Liver (tissue), 9 donors: ENCODE results near the gene KRTAP25-1. TPM values are rescaled to one million over a fixed set of nuclear protein-coding genes. Genes with fewer than 3 reads are reported as not detected.

Experiments used
- DNase-seq: peaks from one replicate; pipeline ENCODE4 v3.0.0-alpha.2; 2017; ENCODE audit warnings: low spot score
- H3K27ac ChIP-seq, 2 donors: one replicate each; pipeline ENCODE4 v1.7.0; 2013; ENCODE audit warnings: inconsistent platforms in 2 of 2, low read length in 2 of 2, control low read depth in 1 of 2, low read depth in 1 of 2, mild to moderate bottlenecking in 1 of 2
- H3K27me3 ChIP-seq, 4 donors: one replicate each; pipeline versions ENCODE4 v1.6.1 to v1.7.0; 2013; ENCODE audit warnings: low read length in 3 of 4, inconsistent platforms in 1 of 4, mild to moderate bottlenecking in 1 of 4, moderate library complexity in 1 of 4; ENCODE audit not compliant: control insufficient read depth in 4 of 4, insufficient read depth in 4 of 4
- H3K36me3 ChIP-seq, 4 donors: one replicate each; pipeline versions ENCODE4 v1.6.1 to v1.7.0; 2013; ENCODE audit warnings: low read length in 3 of 4, mild to moderate bottlenecking in 3 of 4, low read depth in 1 of 4, moderate library complexity in 1 of 4; ENCODE audit not compliant: control insufficient read depth in 4 of 4, insufficient read depth in 3 of 4
- H3K4me1 ChIP-seq, 4 donors: one replicate each; pipeline versions ENCODE4 v1.6.1 to v1.7.0; 2013; ENCODE audit warnings: low read length in 3 of 4, mild to moderate bottlenecking in 3 of 4, moderate library complexity in 1 of 4; ENCODE audit not compliant: control insufficient read depth in 4 of 4, insufficient read depth in 4 of 4
- H3K4me3 ChIP-seq, 3 donors: one replicate each; pipeline versions ENCODE4 v1.6.1 to v1.7.0; 2013; ENCODE audit warnings: low read length in 3 of 3, control low read depth in 1 of 3, low read depth in 1 of 3, mild to moderate bottlenecking in 1 of 3
- H3K9ac ChIP-seq, 2 donors: one replicate each; pipeline ENCODE4 v1.7.0; 2013; ENCODE audit warnings: low read length in 2 of 2, mild to moderate bottlenecking in 2 of 2, moderate library complexity in 2 of 2, control low read depth in 1 of 2, low read depth in 1 of 2
- H3K9me3 ChIP-seq, 4 donors: one replicate each; pipeline versions ENCODE4 v1.6.1 to v1.7.0; 2013; ENCODE audit warnings: low read length in 3 of 4; ENCODE audit not compliant: control insufficient read depth in 4 of 4
- ATF3 ChIP-seq: IDR thresholded peaks from 2 replicates; pipeline ENCODE4 v1.6.1; 2016; ENCODE audit warnings: antibody characterized with exemption
- EGR1 ChIP-seq, 2 donors: IDR thresholded peaks; 2 replicates each; pipeline ENCODE4 v1.6.1; 2016 to 2018; ENCODE audit warnings: antibody characterized with exemption in 2 of 2, low read depth in 2 of 2
- FOXA1 ChIP-seq: IDR thresholded peaks from 2 replicates; pipeline ENCODE4 v1.6.1; 2016; ENCODE audit warnings: antibody characterized with exemption
- FOXA2 ChIP-seq: IDR thresholded peaks from 2 replicates; pipeline ENCODE4 v1.6.1; 2016; ENCODE audit warnings: antibody characterized with exemption
- GABPA ChIP-seq, 2 donors: IDR thresholded peaks in 1 of 2; conservative IDR thresholded peaks in 1 of 2; 2 replicates each; pipeline ENCODE4 v1.6.1; 2016; ENCODE audit warnings: antibody characterized with exemption in 2 of 2, mild to moderate bottlenecking in 1 of 2, moderate library complexity in 1 of 2
- HNF4A ChIP-seq, 2 donors: conservative IDR thresholded peaks; 2 replicates each; pipeline ENCODE4 v1.6.1; 2016; ENCODE audit warnings: antibody characterized with exemption in 2 of 2, mild to moderate bottlenecking in 2 of 2
- HNF4G ChIP-seq: IDR thresholded peaks from 2 replicates; pipeline ENCODE4 v1.6.1; 2016; ENCODE audit warnings: antibody characterized with exemption
- JUND ChIP-seq, 2 donors: IDR thresholded peaks; 2 replicates each; pipeline ENCODE4 v1.6.1; 2016; ENCODE audit warnings: antibody characterized with exemption in 2 of 2
- MAX ChIP-seq: IDR thresholded peaks from 2 replicates; pipeline ENCODE4 v1.6.1; 2016; ENCODE audit warnings: antibody characterized with exemption
- NR2F2 ChIP-seq: IDR thresholded peaks from 2 replicates; pipeline ENCODE4 v1.6.1; 2016; ENCODE audit warnings: antibody characterized with exemption
- RAD21 ChIP-seq, 2 donors: IDR thresholded peaks; 2 replicates each; pipeline ENCODE4 v1.6.1; 2016; ENCODE audit warnings: antibody characterized with exemption in 2 of 2, mild to moderate bottlenecking in 2 of 2
- REST ChIP-seq: IDR thresholded peaks from 2 replicates; pipeline ENCODE4 v1.6.1; 2016; ENCODE audit warnings: antibody characterized with exemption, mild to moderate bottlenecking
- RXRA ChIP-seq, 2 donors: IDR thresholded peaks; 2 replicates each; pipeline ENCODE4 v1.6.1; 2017 to 2018; ENCODE audit warnings: antibody characterized with exemption in 2 of 2, mild to moderate bottlenecking in 1 of 2
- SP1 ChIP-seq: IDR thresholded peaks from 2 replicates; pipeline ENCODE4 v1.6.1; 2018; ENCODE audit warnings: antibody characterized with exemption, mild to moderate bottlenecking
- TAF1 ChIP-seq: conservative IDR thresholded peaks from 2 replicates; pipeline ENCODE4 v1.6.1; 2016; ENCODE audit warnings: antibody characterized with exemption, mild to moderate bottlenecking
- YY1 ChIP-seq: IDR thresholded peaks from 2 replicates; pipeline ENCODE4 v1.6.1; 2016; ENCODE audit warnings: antibody characterized with exemption, mild to moderate bottlenecking
- ZBTB33 ChIP-seq: IDR thresholded peaks from 2 replicates; pipeline ENCODE4 v1.6.1; 2016; ENCODE audit warnings: antibody characterized with exemption
- WGBS: extraction: QIAGEN DNeasy Blood & Tissue Kit; methylation state at CpG from one replicate; pipeline ENCODE4 v1.1.7; 2013; 5-methylcytosine and 5-hydroxymethylcytosine counted together
- polyA plus RNA-seq, 2 donors: library from polyadenylated mRNA; stranded (reverse) in 1 of 2; unstranded in 1 of 2; fragments of 200-250 nt in 1 of 2; fragments of >200 nt in 1 of 2; fragmentation: Nextera tagmentation in 1 of 2; extraction: Ambion mirVana in 1 of 2; gene quantifications; one replicate each; pipeline versions ENCODE4 v1.2.1 to v1.2.3, GENCODE V29; 2013 to 2015
- total RNA-seq, 2 donors: library from RNA; depleted of rRNA; stranded (reverse); fragments of >200 nt; gene quantifications; one replicate each; pipeline ENCODE4 v1.2.3, GENCODE V29; 2014
- TF ChIP-seq, protein P1 (sequence below): fragments of 150-350 bp; IDR thresholded peaks from 2 replicates; pipeline ENCODE4 v1.5.1; 2017; ENCODE audit warnings: improper control_type of control experiment, low read depth, low read length; ENCODE audit not compliant: missing input control
- donor health status: healthy.
- donor health status: healthy.
- donor health status: healthy.
- donor health status: healthy.
- donor health status: healthy.

The KRTAP25-1 gene
- total and polyA plus RNA-seq, 4 donors, result not detected

DNA sequence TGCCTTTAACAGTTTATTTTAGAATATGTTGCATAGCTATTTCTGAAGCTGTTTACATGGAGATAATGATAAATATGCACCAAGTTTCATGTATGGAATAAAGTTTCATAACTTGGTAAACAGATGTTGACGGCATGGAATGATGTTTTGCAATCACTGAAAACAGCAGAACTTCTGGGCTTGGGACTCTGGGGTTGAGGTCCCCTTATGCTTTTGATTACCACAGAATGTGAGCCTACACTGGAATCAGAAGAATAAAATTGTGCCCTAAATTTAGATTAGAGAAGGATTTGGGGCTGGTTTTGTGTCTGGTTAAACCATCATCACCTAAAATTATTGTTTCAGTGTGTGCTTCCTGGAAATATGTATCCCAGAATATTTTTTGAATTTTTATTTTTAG lies 17.7 kb downstream of the KRTAP25-1 start:
- TF ChIP-seq FOXA2 (no peak), HNF4G (no peak), REST (no peak), EGR1 (IDR thresholded peaks at IDR 0.05; ENCODE audit: low read depth in 2 of 2) (no peak), NR2F2 (no peak), RXRA (IDR thresholded peaks at IDR 0.05) (no peak), YY1 (no peak), ZBTB33 (no peak), HNF4A (conservative IDR thresholded peaks at IDR 0.05) (no peak), SP1 (no peak), GABPA (IDR thresholded peaks at IDR 0.05 in 1 of 2, conservative IDR thresholded peaks at IDR 0.05 in 1 of 2) (no peak), RAD21 (IDR thresholded peaks at IDR 0.05) (no peak), FOXA1 (no peak), MAX (no peak), TAF1 (no peak), ATF3 (no peak), JUND (IDR thresholded peaks at IDR 0.05) (no peak)
- TF ChIP-seq, protein P1, sequence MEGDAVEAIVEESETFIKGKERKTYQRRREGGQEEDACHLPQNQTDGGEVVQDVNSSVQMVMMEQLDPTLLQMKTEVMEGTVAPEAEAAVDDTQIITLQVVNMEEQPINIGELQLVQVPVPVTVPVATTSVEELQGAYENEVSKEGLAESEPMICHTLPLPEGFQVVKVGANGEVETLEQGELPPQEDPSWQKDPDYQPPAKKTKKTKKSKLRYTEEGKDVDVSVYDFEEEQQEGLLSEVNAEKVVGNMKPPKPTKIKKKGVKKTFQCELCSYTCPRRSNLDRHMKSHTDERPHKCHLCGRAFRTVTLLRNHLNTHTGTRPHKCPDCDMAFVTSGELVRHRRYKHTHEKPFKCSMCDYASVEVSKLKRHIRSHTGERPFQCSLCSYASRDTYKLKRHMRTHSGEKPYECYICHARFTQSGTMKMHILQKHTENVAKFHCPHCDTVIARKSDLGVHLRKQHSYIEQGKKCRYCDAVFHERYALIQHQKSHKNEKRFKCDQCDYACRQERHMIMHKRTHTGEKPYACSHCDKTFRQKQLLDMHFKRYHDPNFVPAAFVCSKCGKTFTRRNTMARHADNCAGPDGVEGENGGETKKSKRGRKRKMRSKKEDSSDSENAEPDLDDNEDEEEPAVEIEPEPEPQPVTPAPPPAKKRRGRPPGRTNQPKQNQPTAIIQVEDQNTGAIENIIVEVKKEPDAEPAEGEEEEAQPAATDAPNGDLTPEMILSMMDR, result no peak
- 54% methylated on average over 1 of the region's 1 CpG for WGBS
- Histone ChIP-seq H3K4me1 (no peaks in the 10 kb centered on the region), H3K27me3 (peaks cover 0 to 6% (median 0%) of the 10 kb centered on the region in 4 donors), H3K9ac (no peak overlapping the region), H3K27ac (no peak overlapping the region), H3K36me3 (no peaks in the 10 kb centered on the region), H3K4me3 (no peak overlapping the region), H3K9me3 (no peaks in the 10 kb centered on the region)
- DNase-seq, result no peak
